ENCODE results near the gene PHOSPHO2.

DNA sequence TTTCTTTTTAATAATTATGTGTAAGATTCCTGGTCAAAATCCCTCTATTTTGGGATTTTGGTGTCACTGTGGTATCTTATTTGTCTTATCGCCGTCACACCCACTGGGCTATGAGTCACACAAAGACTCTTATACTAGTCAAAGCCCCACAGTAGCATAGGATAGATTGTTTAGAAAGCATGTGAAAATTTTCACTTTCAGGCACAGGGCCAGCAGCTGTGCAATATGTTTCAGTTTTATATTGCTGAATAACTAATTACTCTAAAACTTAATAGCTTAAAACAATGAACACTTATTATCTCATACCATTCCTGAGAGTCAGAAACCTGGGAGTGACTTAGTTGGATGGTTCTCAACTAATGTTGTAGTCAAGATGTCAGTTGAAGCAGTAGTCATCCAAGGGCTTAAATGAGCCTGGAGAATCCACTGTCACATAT is 24.0 kb upstream of the PHOSPHO2 start:
- TF ChIP-seq, protein P1, sequence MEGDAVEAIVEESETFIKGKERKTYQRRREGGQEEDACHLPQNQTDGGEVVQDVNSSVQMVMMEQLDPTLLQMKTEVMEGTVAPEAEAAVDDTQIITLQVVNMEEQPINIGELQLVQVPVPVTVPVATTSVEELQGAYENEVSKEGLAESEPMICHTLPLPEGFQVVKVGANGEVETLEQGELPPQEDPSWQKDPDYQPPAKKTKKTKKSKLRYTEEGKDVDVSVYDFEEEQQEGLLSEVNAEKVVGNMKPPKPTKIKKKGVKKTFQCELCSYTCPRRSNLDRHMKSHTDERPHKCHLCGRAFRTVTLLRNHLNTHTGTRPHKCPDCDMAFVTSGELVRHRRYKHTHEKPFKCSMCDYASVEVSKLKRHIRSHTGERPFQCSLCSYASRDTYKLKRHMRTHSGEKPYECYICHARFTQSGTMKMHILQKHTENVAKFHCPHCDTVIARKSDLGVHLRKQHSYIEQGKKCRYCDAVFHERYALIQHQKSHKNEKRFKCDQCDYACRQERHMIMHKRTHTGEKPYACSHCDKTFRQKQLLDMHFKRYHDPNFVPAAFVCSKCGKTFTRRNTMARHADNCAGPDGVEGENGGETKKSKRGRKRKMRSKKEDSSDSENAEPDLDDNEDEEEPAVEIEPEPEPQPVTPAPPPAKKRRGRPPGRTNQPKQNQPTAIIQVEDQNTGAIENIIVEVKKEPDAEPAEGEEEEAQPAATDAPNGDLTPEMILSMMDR (IDR thresholded peaks at IDR 0.05): no peak
- TF ChIP-seq POLR2A (IDR thresholded peaks at IDR 0.05): no peak

Data from tibial nerve (tissue), 3 donors.